Panc1 (cell line): Measurements from ENCODE around the gene ARID5B. TPM values are rescaled to one million over a fixed set of nuclear protein-coding genes. Genes with fewer than 3 reads are reported as not detected.

ENCODE experiments used
- ATAC-seq: fragments of 200-7000 bp; cut with Tn5 transposase; 2 replicates; pipeline ENCODE4 v1.9.1; 2020; ENCODE audit warnings: mild to moderate bottlenecking, moderate library complexity
- BruUV-seq: library from RNA; stranded (reverse); fragments of 400-500 nt; replicated peaks from 2 replicates; lab custom pipeline; 2021; lab: Mats Ljungman, UMichigan
- CTCF ChIA-PET: fragments of 300-600 bp; sonication (Branson Sonifier 250); formaldehyde crosslinking; loops from one replicate; lab custom pipeline; 2022; ENCODE audit warnings: antibody characterized with exemption; lab: Charles Lee
- POLR2A ChIA-PET: fragments of 300-600 bp; sonication (Branson Sonifier 250); formaldehyde crosslinking; loops from one replicate; lab custom pipeline; 2022; ENCODE audit warnings: antibody characterized with exemption; lab: Charles Lee
- DNase-seq: peaks from one replicate; pipeline ENCODE4 v3.0.0-alpha.2; 2010; ENCODE audit warnings: low read depth, low spot score
- H3K27ac ChIP-seq: 2 replicates; pipeline ENCODE4 v1.5.1; 2011; ENCODE audit warnings: mild to moderate bottlenecking, low read length, inconsistent platforms
- H3K27me3 ChIP-seq: fragments of 200-500 bp; sonication (Bioruptor generic); 2 replicates; pipeline ENCODE4 v1.6.0; 2014; ENCODE audit warnings: low read length, inconsistent platforms; ENCODE audit not compliant: control insufficient read depth, insufficient read depth
- H3K36me3 ChIP-seq: fragments of 200-500 bp; sonication (Bioruptor generic); 2 replicates; pipeline ENCODE4 v1.5.1; 2014; ENCODE audit warnings: inconsistent platforms, mild to moderate bottlenecking, low read length, moderate library complexity; ENCODE audit not compliant: control insufficient read depth, insufficient read depth
- H3K4me1 ChIP-seq: 2 replicates; pipeline ENCODE4 v1.5.1; 2011; ENCODE audit warnings: inconsistent platforms, mild to moderate bottlenecking, low read length, moderate library complexity; ENCODE audit not compliant: control insufficient read depth, insufficient read depth
- H3K4me3 ChIP-seq, 2 experiments: 2 replicates each; pipeline ENCODE4 v1.5.1; 2011 to 2012; ENCODE audit warnings: low read depth in 2 of 2, low read length in 2 of 2, mild to moderate bottlenecking in 2 of 2, inconsistent platforms in 1 of 2, moderate library complexity in 1 of 2
- H3K9me3 ChIP-seq: fragments of 200-500 bp; sonication (Bioruptor generic); 2 replicates; pipeline ENCODE4 v1.5.1; 2014; ENCODE audit warnings: low read depth, mild to moderate bottlenecking, inconsistent platforms, low read length, moderate library complexity; ENCODE audit not compliant: control insufficient read depth, insufficient read depth
- POLR2AphosphoS5 ChIP-seq: IDR thresholded peaks from 2 replicates; pipeline ENCODE4 v1.6.1; 2012; ENCODE audit warnings: mild to moderate bottlenecking, low read depth, low read length, moderate library complexity
- SIN3A ChIP-seq: IDR thresholded peaks from 2 replicates; pipeline ENCODE4 v1.6.1; 2012; ENCODE audit warnings: low read depth, mild to moderate bottlenecking, low read length, moderate library complexity, borderline replicate concordance; ENCODE audit not compliant: insufficient read depth
- TCF7L2 ChIP-seq: IDR thresholded peaks from 2 replicates; pipeline ENCODE4 v1.6.1; 2011; ENCODE audit warnings: mild to moderate bottlenecking, low read depth, low read length, inconsistent platforms
- in situ Hi-C: cut with HindIII; loops from 2 replicates; pipeline ENCODE4 v1.10.0; 2016; ENCODE audit warnings: low sequenced_read_pairs, low pct_unique_long_range_greater_than_20kb
- intact Hi-C: fragments of 100-400 bp; cut with micrococcal nuclease; formaldehyde crosslinking; loops from one replicate; pipeline ENCODE4 v1.10.0; 2022; ENCODE audit not compliant: unreplicated experiment
- total RNA-seq: library from RNA; stranded (reverse); gene quantifications from one replicate; pipeline ENCODE4 v1.2.1, GENCODE V29; 2021; ENCODE audit not compliant: unreplicated experiment
- TF ChIP-seq, protein P1 (sequence below), 2 experiments: IDR thresholded peaks; 2 replicates each; pipeline ENCODE4 v1.6.1; 2011 to 2012; ENCODE audit warnings: low read depth in 2 of 2, control low read depth in 1 of 2, low read length in 1 of 2, mild to moderate bottlenecking in 1 of 2, moderate library complexity in 1 of 2; ENCODE audit not compliant: insufficient read depth in 1 of 2
- TF ChIP-seq, protein P2 (sequence below): fragments of 450-650 bp; IDR thresholded peaks from 2 replicates; pipeline ENCODE4 v1.5.1; 2017; ENCODE audit warnings: mild to moderate bottlenecking

The ARID5B gene
- total RNA-seq, 1 experiment from 2014 or later, result 22.7 TPM

GRCh38 chr10:61903928-61904344 is 2.4 kb downstream of the ARID5B start:
- Histone ChIP-seq H3K27me3 (no peaks in the 10 kb centered on the region), H3K36me3 (no peaks in the 10 kb centered on the region; the same call in 1 of the 2 replicates), H3K4me1 (peaks cover 49% of the 10 kb centered on the region), H3K9me3 (no peaks in the 10 kb centered on the region), H3K4me3 (peak overlapping the region; percentile 62 to 93), H3K27ac (peak overlapping the region; percentile 100)
- intact Hi-C loops (loop anchor here (5.0 to 10.0 kb wide), 2 partner anchors 143 to 361 kb away; partner anchors contain the start of gene RTKN2), in situ Hi-C loops (no loop called here)
- CTCF ChIA-PET, result interaction anchor here (0.6 to 1.1 kb wide), 3 partner anchors 20 to 855 kb away, joined by 3 to 5 read pairs (median 4); no protein-coding TSS in a partner anchor
- no TSS peak for BruUV-seq
- TF ChIP-seq, protein P1, sequence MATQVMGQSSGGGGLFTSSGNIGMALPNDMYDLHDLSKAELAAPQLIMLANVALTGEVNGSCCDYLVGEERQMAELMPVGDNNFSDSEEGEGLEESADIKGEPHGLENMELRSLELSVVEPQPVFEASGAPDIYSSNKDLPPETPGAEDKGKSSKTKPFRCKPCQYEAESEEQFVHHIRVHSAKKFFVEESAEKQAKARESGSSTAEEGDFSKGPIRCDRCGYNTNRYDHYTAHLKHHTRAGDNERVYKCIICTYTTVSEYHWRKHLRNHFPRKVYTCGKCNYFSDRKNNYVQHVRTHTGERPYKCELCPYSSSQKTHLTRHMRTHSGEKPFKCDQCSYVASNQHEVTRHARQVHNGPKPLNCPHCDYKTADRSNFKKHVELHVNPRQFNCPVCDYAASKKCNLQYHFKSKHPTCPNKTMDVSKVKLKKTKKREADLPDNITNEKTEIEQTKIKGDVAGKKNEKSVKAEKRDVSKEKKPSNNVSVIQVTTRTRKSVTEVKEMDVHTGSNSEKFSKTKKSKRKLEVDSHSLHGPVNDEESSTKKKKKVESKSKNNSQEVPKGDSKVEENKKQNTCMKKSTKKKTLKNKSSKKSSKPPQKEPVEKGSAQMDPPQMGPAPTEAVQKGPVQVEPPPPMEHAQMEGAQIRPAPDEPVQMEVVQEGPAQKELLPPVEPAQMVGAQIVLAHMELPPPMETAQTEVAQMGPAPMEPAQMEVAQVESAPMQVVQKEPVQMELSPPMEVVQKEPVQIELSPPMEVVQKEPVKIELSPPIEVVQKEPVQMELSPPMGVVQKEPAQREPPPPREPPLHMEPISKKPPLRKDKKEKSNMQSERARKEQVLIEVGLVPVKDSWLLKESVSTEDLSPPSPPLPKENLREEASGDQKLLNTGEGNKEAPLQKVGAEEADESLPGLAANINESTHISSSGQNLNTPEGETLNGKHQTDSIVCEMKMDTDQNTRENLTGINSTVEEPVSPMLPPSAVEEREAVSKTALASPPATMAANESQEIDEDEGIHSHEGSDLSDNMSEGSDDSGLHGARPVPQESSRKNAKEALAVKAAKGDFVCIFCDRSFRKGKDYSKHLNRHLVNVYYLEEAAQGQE (IDR thresholded peaks at IDR 0.05; ENCODE audit: insufficient read depth in 1 of 2, low read depth in 2 of 2, low read length in 1 of 2), result no peak
- TF ChIP-seq, protein P2, sequence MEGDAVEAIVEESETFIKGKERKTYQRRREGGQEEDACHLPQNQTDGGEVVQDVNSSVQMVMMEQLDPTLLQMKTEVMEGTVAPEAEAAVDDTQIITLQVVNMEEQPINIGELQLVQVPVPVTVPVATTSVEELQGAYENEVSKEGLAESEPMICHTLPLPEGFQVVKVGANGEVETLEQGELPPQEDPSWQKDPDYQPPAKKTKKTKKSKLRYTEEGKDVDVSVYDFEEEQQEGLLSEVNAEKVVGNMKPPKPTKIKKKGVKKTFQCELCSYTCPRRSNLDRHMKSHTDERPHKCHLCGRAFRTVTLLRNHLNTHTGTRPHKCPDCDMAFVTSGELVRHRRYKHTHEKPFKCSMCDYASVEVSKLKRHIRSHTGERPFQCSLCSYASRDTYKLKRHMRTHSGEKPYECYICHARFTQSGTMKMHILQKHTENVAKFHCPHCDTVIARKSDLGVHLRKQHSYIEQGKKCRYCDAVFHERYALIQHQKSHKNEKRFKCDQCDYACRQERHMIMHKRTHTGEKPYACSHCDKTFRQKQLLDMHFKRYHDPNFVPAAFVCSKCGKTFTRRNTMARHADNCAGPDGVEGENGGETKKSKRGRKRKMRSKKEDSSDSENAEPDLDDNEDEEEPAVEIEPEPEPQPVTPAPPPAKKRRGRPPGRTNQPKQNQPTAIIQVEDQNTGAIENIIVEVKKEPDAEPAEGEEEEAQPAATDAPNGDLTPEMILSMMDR, result no peak
- TF ChIP-seq POLR2AphosphoS5 (no peak), TCF7L2 (no peak), SIN3A (no peak)
- no peak for ATAC-seq
- no peak for DNase-seq
- POLR2A ChIA-PET, result interaction anchor here (0.6 to 0.7 kb wide), 3 partner anchors 13 to 288 kb away, joined by 5 to 10 read pairs (median 8); no protein-coding TSS in a partner anchor

DNA sequence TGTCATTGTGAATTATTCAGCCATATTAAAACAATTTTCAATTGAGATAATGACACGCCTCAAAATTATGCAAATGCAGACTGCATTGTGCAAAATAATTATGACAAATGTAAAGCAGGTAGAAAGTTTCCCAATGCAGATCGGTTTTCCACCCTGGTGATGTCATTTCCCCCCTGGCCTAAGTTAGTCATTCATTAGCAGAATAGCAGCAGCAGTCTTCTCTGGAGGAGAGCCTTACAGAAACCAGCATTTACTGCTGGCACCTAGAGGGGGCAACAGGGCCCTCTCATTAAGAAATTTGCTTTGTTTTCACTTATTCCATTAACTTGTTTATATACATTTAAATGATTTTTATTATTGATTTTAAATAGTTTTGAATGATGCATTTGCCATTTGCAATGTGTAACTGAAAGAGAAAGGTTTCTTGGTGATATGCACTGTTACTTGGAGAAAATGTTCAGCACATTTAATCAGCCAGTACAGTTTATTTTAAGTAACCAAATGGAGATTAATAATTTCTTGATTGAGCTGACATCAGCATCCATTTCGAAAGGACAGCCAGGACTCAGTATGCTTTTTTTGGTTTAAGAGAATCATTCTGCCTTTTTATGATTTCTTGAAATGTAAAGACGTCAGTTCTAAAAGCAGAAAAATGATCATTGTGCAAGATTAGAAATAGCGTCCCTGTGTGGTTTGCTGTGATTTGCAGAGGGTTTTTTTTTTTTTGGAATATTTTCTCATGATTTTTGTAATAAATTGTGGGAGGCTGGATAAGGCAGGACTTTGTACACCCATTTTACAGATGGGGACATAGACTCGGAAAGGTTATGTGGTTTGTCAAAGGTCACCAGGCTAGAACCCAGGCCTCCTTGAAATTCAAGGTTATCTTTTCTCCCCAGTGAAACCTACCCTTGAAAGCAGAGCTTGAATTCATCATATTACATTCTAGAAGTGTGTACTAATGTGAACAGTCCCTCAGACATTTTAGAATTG is 3.5 kb downstream of the ARID5B start:
- no peaks in the 10 kb centered on the region; the same call in 1 of the 2 replicates for H3K36me3 ChIP-seq
- H3K4me3 ChIP-seq, result peak overlapping the region; percentile 62 to 93; a peak in 3 of 4 replicates
- ChIA-PET CTCF (interaction anchor here (0.7 to 1.5 kb wide), 2 partner anchors 8 to 247 kb away, joined by 3 to 6 read pairs; no protein-coding TSS in a partner anchor), POLR2A (interaction anchor here (0.7 kb wide), 1 partner anchor 547 kb away, joined by 3 read pairs; no protein-coding TSS in a partner anchor)
- DNase-seq (peak; percentile 63), ATAC-seq (no peak)
- H3K27me3 ChIP-seq, result no peaks in the 10 kb centered on the region
- no TSS peak for BruUV-seq
- no peak for TF ChIP-seq SIN3A
- TF ChIP-seq, protein P2, result peak; percentile 65
- H3K9me3 ChIP-seq, result no peaks in the 10 kb centered on the region
- intact Hi-C loops, result loop anchor here (5.0 to 10.0 kb wide), 2 partner anchors 142 to 360 kb away; partner anchors contain the start of gene RTKN2
- in situ Hi-C loops, result no loop called here
- H3K27ac ChIP-seq, result peak overlapping the region; percentile 100
- peaks cover 38% of the 10 kb centered on the region for H3K4me1 ChIP-seq
